HUDEP-2 (cell line): Measurements from ENCODE around the gene LYST.

Experiments used
- DNase-seq, 76 experiments: peaks; one replicate each; lab custom pipeline; 2025; ENCODE audit not compliant: unreplicated experiment in 76 of 76; lab: John Stamatoyannopoulos, UW

LYST gene

DNA sequence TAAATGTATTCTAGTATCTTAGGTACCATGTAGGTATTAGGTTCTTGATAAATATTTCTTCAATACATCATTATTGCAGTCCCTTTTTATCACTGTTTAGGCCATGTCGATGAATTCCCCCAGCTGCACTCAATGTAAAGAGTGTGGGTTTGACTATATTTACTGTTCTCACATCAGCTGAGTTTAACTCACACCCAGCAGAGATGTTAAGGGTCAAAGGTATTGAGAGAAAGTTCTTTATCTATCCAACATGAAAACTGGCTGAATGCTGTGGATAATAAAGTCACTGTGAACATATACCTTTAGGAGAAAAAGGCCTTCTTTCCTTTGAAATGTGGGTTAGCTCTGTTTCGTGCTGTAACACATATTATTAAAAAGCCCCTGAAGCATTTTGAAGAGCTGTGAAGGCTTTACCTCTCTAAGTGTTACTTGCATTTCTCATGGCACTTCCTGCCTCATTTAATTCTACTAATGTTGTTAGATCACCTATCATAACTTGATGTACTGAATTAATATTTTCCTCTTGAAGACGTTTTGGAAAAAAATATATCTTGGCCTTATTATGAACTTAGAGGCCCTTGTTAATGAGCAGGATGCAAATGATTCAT lies 19.1 kb upstream of the LYST start:
- no peak for DNase-seq

DNA sequence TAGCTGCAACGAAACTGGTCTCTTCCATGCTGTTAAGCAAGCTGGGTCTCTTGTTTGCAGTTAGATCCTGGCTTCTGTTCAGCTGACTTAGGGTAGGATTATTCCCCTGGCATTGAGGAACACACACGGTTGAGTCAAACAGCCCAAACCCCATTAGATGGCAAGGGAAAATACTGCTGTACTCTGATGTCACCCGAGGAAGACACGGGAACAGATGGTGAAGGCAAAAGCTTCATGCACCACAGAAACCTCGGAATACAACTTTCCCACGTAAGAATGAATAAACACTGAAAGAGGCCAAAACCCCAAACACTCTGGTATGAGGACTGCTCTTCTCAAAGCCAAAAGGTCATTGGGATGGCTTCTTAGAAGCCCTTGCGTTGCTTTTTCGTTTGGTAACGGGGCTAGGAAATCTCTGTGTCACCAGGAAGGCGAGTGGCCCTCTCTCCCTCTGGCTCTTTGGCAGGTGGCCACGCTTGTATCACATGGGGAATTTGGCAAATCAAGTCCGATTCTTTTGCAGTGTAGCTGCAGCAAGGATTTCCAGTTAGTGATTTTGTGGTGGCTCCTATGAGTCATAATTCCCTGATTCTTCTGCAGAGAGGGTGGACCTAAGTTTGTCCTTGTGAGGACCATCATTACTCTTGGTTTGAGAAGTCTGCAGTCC lies 16.7 kb upstream of the LYST start:
- DNase-seq, result peak in 1 of 76 experiments; percentile 18

DNA sequence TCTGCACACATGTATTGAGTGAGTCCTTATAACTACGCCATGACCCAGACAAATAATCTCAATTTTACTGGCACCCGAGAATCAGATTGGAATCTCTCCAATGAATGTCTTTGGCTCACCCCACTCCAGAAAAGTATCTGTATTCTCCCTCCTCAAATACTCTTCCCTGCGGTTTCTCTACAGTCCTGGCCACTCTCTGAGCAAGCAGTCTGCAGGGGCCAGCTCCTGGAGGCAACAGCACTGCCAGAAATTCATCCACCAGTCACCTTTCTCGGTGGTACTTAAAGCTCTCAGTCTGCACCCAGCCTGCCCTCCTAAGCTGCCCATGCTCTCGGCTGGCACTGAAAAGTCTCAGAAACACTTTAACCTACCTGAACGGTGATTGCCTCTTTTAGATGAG lies 16.1 kb upstream of the LYST start:
- no peak for DNase-seq

DNA sequence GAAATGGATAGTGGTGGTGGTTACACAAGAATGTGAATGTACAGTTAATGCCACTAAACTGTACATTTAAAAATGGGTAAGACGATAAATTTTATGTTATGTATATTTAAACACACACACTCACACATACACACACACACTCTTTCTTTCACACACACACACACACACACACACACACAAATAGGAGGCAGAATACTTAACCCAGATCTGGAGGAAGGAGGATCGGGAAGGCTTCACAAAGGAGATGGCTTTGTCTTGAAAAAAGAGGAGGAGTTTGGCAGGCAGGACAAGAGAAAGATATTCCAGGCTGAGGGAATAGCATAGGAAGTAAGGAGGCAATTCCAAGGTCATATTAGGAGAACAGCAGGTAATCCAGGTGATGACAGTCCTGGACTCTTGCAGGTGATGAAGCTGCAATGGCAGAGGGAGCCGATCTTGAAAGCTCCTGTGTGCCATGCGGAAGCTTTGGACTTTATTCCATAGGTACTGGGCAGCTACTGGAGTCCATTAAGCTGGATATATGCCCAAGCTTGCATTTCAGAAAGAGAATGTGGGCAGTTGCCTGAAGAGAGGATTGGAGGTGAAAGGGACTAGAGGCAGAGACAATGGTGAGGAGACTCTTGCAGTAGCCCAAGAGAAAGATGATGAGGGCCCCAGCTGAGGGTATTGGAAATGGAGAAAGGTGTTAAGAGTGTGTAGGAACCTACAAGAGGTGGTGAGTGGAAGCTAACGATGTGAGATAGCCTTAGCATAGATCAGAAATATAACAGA lies 15.4 kb upstream of the LYST start:
- no peak for DNase-seq

DNA sequence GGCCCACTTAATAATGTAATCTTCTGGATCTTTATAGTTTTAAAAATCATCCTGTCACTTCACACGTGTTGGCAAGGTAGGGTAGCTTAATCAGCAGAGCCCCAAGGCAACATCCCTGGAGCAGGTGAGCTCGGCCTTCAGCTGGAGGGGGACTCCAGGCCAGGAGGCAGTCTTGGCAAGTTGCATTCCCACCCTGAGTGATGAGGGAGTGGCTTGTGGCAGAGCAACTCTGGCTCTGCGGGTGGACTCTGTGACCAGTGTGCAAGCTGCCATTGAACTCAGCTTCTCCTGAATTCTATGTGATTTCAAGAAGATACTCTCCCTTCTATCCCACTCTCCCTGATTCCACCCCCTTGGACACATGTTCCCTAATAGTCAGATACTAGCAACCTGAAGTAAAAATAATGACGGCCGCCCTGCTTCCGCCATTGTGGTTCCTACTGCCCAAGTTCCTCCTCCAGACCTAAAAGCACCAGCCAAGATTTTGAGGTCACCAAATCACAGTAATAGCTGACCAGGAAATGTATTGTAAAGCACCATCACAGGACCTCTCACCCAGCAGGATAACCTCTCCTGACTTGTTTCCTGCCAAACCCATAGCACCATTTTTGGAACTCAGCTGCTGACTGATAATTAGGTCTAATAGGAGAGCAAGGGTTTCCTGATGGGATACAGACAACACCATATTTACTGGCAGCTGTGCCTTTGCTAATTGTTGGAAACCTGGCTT lies 11.5 kb upstream of the LYST start:
- DNase-seq, result no peak

DNA sequence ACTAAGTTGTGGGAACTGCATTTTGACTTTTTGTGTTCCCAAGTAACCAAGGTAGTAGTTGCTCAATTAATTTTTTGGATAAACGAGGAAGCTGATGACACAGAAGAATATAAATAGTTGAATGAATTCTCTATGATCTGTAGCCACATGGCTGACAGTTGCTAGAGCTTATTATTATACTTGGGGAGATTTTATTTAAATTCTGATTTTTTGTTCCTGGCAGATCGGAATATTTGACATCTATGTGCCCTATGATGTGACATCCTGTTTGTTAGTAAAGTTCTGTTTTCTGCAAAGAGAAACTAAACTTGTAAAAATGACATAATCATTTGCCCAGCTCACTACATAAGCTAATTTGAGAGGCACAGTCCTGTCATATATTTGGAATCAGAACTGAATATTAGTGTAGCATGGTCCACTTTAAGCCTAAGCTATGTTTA lies 9.7 kb upstream of the LYST start:
- no peak for DNase-seq

DNA sequence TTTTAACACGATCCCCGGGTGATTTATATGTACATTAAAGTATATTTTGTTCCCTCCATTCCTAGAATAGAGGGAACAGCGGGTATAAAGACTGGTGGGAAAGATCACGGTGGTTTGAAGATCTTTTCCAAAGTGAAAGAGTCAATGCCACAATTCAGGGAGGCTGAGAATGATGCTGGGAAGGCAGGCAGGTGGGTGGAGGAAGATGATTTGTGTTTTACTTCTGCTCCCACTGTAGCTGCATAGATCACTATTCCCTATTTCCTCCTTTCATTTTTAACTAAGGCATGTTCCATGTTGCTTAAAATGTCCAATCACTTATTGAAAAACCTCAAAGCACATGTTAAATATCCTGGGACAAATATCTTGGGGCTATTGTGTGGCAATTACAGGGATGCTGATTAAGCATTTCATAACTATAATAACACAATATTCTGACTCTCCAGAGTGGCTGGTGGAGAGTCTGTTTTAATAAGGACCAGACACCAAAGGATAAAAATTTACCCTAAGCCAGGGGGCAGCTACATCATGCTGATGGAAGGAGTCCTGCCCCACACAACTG lies 8.4 kb upstream of the LYST start:
- no peak for DNase-seq

DNA sequence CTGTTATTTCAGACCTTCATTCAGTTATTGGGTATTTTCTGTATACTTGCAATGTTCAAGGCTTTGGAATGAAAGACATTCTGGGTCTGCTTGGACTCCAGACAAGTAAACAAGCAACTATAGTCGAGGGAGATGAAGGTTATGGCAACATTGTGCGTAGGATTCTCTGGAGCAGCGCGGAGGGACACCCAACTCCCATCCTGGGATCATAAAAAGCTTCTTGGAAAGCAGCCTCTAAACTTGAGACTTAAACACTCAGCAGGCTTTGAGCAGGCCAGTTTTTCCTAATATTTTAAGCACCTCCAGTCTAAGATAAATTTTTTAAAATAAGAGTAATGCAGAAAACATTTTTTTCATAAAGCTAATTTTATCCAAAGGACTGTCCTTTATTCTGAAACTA lies 7.6 kb upstream of the LYST start:
- no peak for DNase-seq

DNA sequence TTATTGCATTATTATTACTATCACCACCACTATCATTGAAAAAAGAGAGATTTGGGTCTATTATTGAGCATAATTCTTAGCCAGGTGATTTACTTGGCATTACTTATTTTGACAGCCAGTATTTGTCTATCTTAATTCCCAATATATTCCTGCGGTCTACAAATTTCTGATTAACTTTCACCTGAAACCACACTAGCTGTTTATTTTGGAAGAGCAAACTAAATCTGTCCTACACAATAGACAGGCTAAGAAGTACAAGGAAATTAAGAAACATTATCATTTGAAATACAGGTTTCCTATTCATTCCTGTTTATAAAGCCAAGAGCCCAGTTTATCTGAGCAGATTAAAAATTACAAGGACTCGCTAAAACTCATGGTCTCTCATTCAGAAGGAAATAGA lies 6.9 kb upstream of the LYST start:
- no peak for DNase-seq

DNA sequence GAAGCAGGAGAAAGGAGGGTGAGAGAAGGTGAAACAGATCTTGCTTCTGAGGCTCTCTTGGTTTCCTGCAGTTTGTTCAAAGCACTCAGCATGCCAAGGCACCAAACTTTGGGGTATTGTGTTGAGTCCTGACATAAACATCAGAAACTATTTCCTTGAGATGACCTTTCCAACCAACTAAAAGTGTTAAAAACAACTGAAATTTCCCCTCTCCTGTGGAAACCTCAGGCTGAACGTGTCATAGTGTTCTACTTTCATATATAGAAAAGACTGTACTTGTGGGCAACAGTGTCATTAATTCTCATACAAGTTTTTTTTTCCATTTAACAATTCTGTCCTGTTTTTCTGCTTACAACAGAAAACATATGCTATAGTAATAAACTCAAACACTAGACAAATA lies 6.3 kb upstream of the LYST start:
- DNase-seq, result no peak

DNA sequence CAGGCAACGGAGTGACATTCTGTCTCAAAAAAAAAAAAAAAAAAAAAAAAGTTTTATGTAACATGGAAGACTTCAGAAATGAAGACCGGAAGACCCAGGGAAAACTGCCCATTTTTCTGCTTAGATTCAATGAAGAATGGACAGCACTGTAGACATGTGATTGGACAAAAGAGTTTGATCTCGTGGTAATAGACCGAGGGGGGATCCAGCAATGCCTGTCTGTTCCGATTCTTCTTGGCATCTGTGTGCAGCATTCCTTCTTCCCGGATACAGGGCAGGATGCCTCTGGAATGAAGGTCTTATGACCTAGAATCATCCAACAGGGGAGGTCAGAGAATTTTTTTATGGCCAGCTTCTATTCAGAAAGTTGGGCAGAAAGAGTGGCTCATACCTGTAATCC lies 5.6 kb upstream of the LYST start:
- no peak for DNase-seq

DNA sequence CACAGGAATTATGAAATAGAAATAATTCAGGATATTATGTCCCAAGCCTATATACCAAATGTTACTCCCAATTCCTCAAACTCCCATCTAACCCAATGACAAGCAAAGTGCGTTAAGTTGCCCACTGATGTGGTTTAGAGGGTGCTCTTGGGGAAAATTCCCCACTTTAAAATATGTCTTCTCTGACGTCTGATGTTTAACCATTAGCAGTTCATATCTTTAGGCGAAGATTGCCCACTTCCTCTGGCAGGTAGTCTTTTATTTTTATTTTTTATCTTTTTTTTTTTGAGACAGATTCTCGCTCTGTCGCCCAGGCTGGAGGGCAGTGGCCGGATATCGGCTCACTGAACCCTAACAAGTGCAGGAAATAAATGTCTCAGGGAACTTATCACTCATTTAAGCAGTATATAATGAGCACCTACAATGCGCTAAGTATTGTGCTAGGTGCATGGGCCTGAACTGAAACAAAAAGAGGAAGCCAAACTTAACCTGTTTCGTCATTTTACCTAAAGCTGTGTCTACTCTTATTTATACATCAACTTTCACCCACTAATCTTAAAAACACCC lies 1.3 kb upstream of the LYST start:
- no peak for DNase-seq

DNA sequence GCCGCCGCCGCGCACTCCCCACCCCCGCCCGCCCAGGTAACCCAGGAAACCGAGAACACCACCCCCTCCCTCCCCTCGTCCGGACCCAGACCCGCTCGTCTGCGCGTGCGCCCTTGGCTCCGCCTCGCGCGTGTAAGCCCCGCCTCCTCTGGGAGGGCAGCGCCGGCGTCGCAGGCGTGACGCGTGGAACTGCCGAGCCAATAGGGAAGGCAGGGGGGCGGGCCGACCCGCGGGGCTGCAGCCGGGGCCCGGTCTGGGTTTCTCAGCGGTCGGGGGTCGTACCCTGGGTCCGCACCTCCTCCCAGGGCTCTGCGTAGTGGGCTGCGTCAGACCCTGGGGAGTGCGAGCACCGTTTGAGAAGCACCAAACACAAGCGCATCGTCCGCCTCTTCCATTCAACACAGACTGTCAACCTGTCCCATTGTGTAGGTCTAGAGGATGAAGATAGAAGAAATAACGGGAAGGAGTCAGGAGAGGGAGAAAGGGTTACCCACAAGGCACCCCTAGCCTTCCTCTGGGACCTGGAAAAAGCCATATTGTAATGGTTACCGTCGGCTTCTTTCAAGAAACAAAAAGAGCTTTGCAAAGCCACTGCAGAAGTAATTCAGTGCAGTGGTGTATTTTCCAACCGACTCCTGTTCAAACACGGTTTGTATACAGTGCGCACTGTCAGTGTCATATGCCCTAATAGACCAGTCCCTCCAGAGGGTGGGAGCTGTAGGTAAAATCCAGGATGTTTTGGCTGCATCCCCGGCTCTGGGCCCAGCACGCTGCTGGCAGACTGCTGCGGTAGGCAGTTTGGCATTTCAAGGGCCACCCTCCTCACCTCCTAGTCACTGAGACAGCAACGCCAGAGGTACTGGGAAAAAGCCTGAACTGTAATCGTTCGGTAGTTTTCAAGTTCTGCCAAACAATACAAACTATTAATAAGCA lies 473 bp upstream of the LYST start:
- peak; percentile 16 to 97 (median 92) for DNase-seq

DNA sequence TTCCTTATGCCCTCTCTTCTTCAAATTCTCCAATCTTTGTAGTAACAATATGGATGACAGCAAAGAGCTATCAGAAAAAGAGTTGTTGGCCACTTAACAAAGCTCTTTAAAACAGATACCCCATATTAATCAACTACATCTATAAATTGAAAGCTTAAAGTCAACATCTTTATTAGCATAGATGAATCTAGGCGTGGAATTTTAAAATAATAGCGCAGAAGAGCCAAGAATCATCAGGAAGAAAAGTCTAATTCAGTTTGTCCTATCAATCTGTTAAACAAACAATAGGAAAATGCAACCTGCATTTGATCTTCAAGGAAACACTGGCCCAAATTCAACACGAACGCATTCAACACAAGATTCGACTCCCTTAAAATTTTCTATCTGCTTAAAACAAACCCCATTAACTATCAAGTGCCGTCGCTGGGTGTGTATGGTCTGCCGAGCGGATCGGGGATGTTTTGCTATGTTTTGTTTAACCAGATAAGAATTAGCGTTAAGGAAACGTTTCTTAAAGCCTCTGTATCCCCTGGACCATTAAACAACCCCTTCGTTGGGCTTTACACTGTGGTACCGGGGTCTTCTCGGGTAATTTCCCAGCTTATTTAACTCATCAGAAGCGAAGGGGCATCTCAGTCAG lies 1.0 kb downstream of the LYST start:
- peak in 3 of 76 experiments; percentile 5 to 32 (median 29) for DNase-seq

DNA sequence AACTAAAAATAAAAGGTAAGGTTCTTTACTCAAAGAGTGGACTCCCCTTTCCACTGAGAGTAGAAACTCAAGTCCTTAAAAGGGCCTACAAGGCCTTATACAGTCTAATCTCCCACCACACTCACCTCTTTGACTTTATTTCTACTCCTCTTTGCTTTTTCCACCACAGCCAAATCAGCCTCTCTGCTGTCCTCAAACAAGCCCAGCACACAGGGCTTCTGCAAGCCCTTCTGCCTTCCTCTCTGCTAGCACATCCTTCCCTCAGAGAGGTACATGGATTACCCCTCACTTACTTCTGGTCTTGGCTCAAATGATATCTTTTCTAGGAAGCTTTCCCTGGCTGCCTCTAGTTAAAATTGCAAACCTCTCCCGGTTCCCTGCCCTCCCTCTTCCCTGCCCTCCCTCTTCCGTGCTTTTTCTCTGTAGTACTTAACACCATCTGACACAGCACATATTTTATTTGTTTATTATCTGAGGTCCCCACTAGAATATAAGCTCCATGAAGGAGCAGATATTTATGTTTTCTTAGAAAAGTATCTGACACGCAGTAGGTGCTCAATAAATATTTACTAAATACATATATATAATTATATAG lies 1.7 kb downstream of the LYST start:
- no peak for DNase-seq

DNA sequence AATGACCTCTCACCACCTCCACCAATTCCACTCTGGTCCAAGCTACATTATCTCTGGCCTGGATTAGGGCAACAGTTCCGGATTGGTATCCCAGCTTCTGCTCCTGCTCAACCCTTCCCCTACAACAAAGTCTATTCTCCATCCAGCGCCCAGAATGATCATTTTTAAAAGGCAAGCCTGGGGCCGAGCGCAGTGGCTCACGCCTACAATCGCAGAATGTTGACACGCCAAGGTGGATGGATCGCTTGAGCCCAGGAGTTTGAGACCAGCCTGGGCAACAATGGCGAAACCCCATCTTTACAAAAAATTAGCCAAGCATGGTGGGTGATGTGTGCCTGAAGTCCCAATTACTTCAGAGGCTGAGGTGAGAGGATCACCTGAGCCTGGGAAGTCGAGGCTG lies 2.2 kb downstream of the LYST start:
- no peak for DNase-seq

DNA sequence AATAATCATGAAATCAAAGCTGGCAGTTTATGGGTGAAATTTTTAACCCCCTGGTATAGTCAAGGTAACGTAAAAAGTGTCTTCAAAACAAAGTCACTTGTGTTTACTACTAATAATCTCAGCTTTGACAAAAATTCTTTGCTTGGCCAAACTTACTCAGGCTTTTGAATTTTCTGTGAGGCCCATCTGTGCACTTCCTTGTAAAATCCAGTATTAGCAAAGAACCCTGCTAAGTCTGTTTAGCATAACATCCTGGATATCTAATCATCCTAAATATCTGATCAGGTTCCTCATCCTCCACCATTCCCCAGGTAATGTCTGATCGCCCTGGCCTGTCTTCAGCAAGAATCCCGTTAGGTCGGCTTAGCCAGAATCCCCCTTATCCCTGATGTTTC lies 3.0 kb downstream of the LYST start:
- DNase-seq, result no peak

DNA sequence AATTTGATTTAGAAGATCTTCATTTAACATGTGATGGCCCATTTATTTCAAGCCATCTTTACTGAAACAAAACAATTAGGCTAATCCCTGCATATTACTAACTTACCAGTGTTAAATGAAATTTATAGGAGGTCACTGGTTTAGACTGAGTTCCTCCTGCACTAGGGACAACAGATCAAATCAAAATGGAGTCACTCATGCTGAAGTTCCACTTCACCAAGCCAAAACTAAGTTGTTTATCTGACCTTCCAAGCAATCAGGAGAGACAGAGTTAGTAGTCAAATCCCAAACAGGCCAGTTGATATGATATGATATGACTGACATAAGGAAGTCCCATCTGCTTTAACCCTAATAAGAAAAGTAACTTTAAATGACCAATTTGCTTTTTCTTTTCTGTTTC lies 4.8 kb downstream of the LYST start:
- DNase-seq, result no peak

DNA sequence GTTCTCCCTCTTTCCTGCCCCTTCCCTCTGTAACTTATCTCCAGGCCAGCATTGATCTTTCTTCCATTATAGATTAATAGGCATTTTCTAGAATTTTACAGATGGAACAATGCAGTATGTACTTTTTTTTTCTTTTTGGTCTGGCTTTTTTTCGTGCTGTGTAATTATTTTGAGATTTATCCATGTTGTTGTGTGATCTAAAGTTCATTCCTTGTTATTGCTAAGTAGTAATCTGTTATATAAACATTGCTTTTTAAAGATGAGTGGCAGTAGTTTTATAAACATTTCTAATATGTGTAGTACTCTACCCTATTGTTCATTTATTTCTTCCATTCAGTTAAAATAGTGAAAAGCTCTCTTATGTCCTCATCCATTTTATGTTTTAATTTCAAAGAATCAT lies 5.9 kb downstream of the LYST start:
- DNase-seq, result no peak
